RPMI7951 (cell line): ENCODE data around the gene TRPV4. TPM values are rescaled to one million over a fixed set of nuclear protein-coding genes. Genes with fewer than 3 reads are reported as not detected.
"Not testable (repeated sequence)": the region's sequence is repeated elsewhere in the genome, so short reads cannot be mapped to it uniquely, and the experiment has no call there.

ENCODE experiments used
- DNase-seq: peaks from one replicate; pipeline ENCODE4 v3.0.0-alpha.2; 2012; ENCODE audit warnings: low read depth
- total RNA-seq: library from RNA; depleted of rRNA; stranded (reverse); fragments of >200 nt; shearing (Covaris generic); gene quantifications from 2 replicates; pipeline ENCODE4 v1.2.3, GENCODE V29; 2014; rRNA removed

The TRPV4 gene
- 0.68 and 0.96 TPM in 2 replicates for total RNA-seq

DNA sequence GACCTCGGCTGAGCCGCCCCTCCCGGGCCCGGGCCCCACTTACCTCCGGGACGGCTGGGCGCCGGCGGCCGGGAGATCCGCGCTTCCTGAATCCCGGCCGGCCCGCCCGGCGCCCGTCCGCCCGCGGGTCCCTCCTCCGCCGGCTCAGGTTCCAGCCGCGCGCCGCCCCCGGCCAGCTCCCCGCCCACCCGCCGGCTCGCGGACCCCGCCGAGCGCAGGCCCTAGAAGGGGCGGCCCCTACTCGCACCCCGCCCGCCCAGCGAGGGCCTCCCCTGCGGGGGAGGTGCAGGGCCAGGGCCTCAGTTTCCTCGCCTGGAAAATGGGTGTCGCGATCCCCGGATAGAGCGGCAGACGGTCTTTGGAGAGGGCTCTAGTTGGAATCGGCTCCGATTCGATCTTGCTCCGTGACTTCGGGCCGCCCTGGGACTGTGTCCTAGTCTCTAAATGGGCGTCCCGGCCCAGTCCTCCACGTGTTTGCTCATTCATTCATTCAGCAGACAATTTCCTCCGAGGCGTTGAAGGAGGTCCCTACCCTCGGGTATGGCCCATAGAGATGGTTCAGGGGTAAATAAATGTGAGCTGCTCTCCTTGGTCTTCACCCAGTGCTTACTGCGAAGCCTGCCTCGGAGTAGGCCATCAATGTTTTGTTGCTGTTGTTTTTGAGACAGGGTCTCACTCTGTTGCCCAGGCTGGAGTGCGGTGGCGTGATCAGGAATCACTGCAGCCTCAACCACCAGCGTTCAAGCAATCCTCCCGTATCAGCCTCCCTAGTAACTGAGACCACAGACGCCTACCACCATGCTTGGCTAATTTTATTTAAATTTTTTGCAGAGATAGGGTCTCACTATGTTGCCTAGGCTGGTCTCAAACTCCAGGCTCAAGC lies at the start of gene TRPV4:
TRPV4 (minus strand) TSS at position 92 of the 883 bp plus-strand sequence. CDS start 18,602 bp downstream, outside the sequence.
- peak; percentile 21 for DNase-seq

DNA sequence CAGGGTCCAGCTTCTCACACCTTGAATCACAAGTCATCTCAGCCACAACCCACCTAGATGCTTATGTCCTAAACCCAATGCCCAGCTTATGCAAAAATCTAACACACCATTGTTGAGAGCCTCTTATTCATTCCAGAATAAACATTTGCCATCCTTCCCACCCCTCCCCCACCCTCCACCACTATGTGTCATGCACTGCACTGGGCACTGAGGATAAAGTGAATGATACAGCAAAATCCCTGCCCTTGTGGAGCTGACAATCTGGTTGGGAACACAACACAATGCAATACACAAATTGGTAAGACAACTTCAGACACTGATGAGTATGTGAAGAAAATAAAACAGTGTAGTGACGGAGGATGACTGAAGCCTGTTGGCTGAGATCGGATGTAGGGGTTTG lies 48.6 kb upstream of the TRPV4 start:
- no peak for DNase-seq

GRCh38 chr12:109880938-109881337 lies 47.7 kb upstream of the TRPV4 start:
- no peak for DNase-seq

DNA sequence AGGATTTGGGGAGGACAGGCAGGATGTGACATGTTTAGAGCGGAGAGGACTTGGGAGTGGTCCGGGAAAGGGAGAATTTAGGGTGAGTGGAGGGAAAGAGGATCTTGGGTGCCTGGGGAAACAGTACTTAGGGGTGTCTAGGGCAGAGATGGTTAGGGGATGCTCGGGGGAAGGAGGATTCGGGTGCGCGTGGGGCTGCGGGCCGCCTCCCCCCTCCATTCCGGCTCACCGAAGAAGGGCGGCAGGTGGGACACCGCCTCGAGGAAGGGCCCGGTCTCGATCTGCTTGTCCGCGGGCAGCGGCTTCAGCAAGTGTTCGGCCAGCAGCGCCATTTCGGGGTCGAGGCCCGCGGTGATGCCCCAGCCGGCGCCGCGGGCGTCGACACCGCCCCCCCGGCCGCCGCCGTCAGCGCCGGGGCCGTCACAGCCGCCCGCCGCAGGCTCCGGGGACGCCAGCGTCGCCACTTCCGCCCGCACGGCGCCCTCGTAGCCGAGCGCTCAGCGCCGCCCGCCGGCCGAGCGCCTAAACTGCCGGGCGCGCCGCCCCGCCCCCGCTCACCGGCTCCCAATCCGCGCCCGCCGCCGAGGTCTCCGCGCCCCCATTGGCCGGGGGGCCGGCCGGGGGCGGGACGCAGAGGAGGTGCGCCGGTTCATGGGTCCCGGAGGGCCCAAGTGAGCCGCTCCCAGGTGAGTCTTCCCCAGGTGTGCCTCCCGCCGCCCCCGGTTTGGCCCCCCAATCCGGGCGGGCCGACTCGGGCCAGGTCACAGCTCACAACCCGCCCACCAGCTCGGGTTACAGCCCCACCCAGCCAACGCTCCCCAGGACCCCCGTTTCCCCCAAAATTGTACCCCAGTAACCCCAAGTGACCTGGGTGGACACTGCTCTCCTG lies 47.1 kb upstream of the TRPV4 start, which contains the start of gene GLTP:
GLTP (minus strand) TSS at position 499 of the 889 bp plus-strand sequence; CDS start at position 332, 167 bp downstream.
- DNase-seq = peak; percentile 75

DNA sequence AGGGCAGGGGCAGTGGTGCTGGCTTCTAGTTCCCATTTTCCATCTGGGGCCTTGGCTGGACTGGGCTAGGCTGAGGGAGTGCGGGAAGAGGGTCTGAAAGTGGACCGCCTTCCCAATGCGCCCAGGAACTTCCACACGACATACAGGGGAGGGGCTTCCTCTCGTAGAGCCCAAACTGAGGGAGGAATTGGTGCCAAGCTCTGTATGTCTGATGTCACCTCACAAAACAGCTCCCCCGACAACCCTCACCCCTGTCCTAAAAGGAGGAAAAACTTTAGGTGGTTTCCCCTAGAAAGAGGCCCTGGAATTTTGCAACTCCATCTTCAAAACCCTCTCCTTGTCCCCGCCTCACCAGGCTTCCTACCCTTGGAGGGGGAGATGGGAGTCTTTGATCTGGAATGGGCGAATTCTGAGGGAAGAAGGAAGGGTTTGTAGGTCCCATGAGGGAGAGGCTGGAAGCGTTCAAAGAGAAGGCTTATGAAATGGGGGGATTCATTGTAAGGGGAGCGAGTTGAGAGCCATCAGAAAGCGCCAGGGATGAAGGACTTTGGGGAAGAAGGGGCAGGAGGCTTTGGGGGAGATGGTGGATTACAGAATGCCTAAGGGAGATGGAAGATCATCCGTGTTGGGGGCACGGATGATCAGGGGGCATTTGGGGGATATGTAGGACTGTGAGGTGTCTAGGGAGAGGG lies 46.3 kb upstream of the TRPV4 start:
- DNase-seq = no peak

- no peak for DNase-seq
Observed at GRCh38 chr12:109878749-109879148, 45.6 kb upstream of the TRPV4 start.

DNA sequence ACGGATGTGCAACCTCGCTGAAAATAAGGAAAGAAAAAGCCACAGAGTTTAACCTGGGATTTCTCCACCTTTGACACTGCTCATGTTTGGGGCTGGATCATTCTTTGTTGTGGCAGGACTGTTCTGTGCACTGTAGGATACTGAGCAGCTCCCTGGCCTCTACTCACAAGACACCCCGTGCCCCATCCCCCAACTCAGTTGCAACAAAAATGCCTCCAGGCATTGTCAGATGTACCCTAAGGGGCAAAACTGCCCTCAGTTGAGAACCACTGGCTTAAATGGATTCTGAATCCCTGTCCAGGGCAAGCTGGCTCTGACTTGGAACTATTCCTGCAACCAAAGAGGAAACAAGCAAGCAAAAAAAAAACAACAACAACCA lies 45.0 kb upstream of the TRPV4 start:
- DNase-seq = no peak

DNA sequence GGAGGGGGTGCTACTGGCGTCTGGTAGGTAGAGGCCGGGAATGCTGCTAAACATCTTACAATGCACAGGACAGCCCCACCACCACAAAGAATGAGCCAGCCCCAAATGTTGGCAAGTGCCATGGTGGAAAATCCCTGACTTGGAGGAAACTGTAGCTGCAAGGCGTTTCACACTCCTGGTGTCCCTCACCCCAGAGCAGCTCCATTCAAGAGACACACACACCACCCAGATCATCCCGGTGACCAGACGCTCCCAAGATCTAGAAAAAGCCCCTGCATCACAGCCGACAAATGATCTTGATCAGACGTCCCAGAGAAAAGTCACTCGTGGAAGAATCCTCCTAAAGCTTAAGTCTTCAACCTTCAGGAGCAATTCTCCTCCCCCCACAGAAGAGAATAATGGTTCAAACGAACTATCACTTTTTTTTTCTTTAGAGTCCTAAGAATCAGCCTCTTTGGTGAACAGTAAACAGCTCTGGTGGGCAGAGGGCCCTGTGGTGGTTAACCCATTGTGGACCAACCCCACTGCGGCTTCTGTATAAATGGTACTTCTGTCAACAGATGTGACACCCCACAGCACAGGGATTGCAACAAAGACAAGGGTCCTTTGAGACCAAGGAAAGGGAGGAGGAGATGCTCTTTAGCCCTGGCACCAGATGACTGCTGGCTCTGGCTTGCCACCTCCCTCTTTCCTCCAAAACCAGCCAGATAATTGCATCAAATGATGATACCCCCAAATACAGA lies 44.5 kb upstream of the TRPV4 start:
- DNase-seq = no peak

- no peak for DNase-seq
Observed at GRCh38 chr12:109876406-109876805, 43.2 kb upstream of the TRPV4 start.

DNA sequence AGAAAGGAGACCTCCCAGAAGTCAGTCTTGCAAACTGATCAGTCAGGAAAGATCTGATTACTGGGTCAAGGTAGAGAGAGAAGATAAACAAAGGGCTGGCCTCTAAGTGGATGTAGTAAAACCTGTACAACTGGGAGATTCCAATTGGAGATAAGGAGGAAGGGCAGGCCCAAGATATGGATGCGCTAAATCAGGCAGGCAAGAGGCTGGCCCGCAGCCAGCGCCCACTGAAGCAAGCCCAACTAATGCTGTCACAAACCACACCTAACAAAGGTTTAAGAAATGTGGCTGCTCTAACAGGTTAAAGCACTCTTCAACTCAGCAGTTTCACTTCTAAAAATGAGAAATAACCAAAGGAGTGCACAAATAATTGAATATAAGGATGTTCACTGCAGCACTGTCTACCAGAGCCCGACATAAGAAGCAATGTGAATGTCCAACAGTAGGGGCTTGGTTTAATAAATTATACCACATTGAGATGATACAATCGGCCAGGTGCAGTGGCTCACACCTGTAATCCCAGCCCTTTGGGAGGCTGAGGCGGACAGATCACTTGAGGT lies 42.5 kb upstream of the TRPV4 start:
- no peak for DNase-seq

DNA sequence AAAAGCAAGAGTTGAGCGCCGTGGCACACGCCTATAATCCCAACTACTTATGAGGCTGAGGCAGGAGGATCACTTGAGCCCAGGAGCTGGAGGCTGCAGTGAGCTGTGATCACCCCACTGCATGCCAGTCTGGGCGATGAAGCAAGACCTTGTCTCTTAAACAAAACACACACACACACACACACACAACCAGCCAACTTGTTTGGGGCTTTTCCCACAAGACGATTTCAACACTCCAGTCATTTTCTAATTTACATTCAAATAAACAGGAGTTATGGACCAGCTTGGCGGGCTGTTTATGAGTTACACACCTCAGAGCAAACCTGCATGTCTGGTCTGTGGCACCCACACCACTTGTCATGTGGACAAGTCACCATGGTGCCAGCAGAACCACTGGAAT lies 40.5 kb upstream of the TRPV4 start:
- DNase-seq = no peak

- DNase-seq = no peak
Observed at GRCh38 chr12:109871668-109872314, 38.6 kb upstream of the TRPV4 start.

GRCh38 chr12:109870648-109871047 lies 37.5 kb upstream of the TRPV4 start:
- no peak for DNase-seq

DNA sequence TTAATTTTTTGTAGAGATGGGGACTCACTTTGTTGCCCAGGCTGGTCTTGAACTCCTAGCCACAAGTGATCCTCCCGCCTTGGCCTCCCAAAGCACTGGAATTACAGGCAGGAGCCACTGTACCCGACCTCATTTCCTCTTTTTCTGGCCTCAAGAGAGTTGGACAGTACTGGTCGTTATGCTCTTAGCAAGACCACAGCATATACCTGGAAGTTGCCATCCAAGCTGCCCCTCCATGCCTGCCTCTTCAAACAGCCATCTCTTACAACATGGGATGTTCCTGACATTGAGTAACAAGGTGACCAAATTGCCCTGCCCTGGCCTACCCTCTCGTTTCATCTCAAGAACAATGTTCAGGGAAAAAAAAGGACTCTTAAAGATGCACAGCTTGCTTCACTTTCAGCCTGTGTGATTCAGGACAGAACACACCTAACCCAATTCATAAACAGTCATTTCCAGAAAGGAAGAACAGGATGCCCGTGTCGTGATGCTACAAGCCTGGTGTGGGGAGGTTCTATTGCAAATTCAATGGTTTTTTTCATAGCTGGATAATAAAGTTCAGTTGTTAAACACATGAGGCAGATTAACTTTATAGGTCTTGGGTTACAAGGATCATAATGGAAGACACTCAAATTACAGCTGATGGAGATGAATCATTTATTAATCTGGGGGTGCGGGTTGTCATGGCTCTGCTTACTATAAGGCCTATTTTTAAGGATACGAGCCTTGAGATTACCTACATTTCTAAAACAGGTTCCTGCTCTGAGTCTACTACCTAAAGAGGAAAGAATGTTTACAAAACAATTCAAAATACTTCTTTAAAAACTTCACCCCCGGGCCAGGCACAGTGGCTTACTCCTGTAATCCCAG lies 35.2 kb upstream of the TRPV4 start:
- DNase-seq = no peak

DNA sequence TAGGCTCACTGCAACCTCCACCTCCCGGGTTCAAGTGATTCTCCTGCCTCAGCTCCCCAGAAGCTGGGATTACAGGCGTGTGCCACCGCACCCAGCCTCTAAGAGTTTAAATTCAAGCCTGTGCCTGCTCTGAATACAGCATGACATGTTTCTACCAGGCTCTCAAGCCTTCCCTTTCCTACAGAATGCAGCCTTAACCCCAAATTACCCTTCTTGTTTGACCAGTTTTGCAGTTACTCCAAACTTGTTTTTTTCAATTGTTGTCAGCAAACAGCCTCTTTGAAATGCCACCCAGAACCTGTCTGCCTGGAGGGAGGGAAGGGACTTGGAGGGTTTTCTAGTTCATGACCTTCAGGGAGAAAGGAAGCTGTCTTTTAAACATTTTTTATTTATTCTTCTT lies 31.7 kb upstream of the TRPV4 start:
- no peak for DNase-seq

DNA sequence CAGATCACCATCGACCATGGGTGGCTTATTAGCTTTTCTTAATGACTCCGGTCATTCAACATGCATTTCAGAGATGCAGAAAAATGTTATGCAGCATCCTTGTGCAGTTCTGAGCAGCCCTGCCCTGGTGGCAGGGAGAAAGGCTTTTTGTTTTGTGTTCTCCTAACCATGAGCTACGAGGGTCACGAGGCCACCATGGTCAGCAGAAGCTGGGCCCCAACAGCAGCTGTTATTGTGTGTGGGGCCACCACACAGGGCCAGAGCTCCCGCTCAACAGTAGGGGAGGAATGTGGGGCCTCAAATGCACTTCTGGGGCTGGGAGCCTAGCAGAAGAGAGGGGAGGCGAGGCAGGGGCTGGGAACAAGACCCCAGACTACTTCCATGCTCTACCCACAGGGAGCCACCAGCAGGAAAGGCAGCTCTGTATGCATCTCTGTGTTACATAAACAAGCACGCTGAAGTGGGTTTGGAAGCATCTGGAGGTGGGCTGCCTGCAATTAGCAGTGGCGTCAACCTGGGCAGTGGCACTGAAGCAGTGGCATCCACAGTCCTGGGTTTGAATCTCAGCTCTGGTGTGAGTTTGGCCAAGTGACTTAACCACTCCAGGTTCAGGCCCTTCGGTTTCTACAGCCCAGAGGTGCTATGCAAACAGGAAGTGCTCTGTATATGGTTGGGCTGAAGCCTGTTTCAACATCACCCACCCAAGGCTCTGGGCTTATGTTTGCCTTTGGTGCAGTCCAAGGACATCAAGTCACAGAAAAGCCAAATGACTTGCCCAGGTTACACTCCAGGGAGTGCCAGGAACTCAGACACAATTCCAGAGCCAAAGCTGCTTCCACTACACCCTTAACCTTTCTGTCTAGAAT lies 30.9 kb upstream of the TRPV4 start:
- no peak for DNase-seq

GRCh38 chr12:109862491-109862890 lies 29.3 kb upstream of the TRPV4 start:
- DNase-seq = not testable (repeated sequence)

- no peak for DNase-seq
Observed at GRCh38 chr12:109861689-109862314, 28.6 kb upstream of the TRPV4 start.
